T-helper 9 cell (primary cell): Measurements from ENCODE around the gene CCNY.
A peak's percentile ranks its signal among the peaks of the same experiment; 100 is the strongest.
"Not testable (repeated sequence)": the region's sequence is repeated elsewhere in the genome, so short reads cannot be mapped to it uniquely, and the experiment has no call there.

Experiments
- DNase-seq: peaks from one replicate; pipeline ENCODE4 v3.0.0-alpha.2; 2020

The CCNY gene

DNA sequence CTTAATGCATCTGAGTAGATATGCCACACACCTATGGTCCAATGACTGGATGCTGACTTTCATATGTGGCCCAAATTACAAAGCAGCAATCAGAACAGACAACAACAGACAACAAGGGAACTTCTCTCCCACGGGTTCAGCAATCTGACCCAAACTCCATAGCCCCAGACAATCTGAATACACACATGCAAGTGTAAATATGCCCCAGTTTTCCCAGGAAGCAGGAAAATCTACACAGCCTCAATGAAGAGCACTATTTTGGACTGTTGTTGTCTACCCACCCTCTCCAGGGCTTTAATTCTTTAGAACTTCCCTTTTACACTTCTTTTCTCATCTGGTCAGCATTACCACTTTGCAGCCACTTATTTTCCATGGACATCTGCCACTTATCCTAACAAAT lies 2.0 kb upstream of the CCNY start:
- DNase-seq = no peak

DNA sequence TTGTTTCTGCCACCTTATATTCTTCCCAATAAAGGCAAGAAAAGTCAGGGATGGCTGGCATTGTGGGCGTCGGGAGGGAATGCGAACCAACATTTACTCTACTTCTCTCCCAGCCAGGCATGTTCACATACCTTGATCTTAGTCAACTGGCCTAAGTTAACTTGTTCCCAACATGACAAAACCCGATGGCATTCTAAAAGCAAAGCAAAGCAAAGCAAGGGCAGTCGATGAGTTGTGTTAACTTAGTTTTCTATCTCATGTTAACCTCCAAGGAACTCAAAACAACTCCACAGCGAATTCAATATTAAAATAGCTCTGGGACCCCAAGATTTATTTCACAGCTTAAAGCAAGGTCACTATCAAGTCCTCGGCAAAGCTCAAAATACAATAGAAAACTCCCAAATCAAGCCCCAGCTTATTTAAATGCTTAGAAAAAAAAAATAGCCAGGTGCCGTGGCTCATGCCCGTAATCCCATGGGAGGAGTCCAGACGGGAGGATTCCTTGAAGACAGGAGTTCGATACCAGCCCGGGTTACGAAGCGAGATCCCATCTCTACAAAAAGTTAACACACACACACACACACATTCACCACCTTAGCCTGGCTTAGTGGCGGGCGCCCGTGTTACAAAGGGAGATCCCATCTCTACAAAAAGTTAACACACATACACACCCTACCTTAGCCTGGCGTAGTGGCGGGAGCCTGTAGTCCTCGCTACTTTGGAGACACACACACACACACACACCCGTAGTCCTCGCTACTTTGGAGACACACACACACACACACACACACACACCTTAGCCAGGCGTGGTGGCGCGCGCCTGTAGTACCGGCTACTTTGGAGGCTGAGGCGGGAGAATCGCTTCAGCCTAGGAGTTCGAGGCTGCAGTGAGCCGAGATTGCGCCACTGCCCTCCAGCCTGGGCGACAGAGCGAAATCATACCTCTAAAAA lies 901 bp upstream of the CCNY start:
- DNase-seq = peak; percentile 7

DNA sequence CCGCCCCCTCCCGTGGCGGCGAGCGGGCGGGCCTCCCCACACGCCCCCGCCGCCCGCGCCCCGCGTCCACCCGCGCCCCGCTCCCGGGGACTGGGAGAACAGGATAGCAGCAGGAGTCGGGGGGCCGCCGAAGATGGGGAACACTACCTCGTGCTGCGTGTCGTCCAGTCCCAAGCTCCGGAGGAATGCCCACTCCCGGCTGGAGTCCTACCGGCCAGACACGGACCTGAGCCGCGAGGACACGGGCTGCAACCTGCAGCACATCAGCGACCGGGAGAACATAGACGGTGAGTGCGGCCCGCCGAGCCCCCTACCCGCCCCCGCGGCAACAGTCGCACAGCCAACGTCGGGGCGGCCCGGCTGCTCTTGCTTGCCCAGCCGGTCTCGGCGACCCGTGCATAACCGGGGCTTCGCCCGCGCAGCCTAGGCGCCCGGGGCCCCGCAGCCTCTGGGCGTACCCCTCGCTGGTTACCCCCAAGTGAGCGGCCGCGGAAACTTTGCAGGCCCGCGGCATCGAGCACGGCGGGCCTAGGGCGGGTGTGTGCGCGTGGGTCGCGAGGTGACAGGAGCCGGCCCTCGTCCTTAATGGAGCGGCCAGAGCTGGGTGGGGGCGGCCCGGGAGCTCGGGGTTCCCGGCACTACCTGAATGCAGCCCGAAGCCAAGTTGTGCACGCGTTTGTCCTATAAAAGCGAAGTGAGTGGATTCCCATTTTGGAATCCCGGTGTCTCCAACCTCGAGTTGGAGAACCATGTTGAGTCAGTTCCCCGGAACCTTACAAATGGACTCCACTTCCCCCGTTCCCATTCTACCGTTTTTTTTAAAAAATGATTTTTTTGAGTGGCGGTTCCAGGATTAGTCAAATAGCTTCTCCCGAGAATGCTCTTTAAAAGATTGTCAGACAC lies 863 bp downstream of the CCNY start:
- DNase-seq = peak; percentile 24

DNA sequence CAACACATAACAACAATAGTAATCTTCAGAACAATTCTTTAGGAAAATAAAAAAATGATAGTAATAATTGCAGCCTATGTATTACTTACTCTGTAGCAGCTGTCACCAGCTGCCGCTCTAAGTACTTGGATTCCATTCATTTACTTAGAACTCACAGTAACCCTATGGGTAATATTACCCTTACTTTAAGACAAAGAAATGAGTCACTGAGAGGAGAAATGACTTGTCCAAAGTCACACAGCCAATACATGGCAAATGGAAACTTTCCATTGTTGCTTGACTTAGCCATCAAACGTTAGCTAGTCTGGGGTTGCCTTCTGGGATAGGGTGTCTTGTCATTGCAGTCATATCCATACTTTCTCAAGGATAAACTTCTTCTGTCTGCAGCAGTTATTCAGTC lies 3.6 kb downstream of the CCNY start:
- DNase-seq = no peak

DNA sequence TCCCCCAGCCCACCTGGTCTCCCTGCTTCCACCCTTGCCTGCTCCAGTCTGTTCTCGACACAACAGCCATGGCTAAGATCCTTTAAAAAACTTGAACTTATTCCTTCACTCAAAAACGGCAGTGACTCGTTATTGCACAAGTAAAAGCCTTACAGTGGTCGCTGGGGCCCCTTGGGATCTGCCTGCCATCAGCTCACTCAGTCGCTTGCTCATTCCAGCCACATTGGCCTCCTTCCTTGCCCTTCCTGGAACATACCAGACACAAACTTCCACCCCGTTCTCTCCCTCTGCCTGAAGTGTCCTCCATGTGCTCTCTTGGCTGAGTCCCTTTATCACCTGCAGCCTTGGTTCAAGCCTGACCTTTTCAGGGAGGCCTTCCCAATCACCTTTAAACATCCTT lies 4.7 kb downstream of the CCNY start:
- no peak for DNase-seq

DNA sequence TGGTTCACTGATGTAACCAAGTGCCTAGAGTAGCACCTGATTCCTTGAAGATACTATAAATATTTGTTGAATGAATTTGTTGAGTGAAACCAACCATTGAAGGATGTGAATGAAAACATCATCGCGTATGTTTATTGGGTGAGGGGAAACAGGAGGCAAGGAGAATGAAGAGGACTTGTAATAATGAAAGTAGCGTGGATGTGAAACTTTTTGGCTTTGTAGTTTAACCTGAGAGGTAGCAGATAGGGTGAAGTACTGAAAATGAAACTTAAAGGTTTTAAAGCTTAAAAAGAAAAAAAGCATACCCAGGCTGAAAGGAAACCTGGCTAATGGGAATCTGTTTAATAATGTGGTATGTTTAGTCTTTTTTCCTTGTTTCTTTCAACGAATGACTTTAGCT lies 5.2 kb downstream of the CCNY start:
- DNase-seq = no peak

DNA sequence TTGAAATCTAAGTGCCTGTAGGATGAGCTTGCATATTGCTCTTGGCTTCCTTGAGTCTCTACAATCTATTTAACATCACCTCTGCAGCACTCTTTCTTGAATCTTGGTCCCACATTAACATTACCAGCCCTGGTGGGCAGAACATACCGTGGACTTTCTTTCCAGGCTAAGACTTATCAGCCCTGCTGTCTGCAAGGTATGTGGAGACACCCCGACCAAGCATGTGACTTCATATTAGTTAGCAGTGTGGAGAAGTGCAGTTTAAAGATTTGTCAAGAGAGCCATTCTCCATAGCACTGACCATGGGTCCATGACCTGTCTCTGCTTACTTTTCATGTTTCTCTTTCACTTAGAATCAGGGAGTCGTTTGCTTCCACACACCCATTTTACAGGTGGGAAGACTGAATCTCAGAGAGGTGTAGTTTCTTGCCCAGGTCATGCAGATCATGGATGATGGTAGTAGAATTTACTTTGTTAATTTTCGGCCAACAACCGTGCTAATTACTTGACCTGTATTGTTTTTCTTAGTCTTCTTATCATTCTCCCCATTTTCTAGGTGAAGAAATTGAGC lies 6.0 kb downstream of the CCNY start:
- no peak for DNase-seq

DNA sequence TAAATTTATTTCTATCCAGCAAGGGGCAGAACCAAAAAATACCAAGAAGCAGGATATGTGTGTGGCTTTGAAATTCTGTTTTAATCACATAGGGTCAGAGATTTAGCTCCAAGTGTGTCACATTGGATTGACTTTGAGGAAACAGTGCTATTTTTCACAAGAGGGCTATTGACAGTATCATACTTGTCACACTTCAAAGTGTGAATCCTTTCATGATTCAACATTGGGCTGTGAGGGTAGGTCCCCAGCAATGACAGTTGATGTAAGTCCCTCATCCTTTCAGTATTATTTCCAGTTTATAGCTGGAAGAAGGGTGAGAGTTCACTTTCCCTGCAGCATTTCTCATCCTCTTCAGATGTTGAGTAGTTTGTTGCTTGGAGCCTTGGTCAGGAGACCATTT lies 7.4 kb downstream of the CCNY start:
- no peak for DNase-seq

DNA sequence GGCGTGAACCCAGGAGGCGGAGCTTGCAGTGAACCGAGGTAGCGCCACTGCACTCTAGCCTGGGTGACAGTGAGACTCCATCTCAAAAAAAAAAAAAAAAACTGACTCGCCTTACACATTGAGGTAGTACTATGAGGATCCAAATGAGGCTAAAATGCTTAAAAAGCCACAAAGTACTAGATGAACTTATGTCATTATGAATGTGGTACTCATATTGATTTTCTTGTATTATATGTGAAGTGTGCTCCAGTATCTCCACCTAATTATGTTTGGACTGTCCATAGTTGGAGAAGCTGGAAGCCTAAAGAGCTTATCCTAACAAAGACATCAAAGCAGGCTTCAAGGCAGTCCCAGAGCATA lies 9.1 kb downstream of the CCNY start:
- no peak for DNase-seq

DNA sequence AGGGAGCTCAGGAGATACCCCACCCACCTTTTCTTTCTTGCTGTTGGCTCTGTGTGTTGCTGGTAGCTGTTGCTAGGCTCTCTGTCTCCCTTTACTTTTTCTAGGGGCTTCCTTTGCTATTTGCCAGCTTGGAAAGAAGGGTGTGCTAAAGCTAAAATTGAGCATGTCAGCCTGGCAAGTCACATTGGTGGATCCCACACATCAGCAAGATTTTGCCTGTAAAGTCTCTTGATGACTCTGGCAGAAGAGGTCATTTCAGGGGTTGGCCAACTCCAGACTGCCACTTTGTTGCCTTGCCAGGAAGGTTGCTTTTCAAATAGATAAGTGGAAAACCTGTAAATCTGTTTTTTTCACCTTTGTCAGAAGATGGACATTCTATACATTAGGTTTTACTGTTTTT lies 9.9 kb downstream of the CCNY start:
- no peak for DNase-seq

DNA sequence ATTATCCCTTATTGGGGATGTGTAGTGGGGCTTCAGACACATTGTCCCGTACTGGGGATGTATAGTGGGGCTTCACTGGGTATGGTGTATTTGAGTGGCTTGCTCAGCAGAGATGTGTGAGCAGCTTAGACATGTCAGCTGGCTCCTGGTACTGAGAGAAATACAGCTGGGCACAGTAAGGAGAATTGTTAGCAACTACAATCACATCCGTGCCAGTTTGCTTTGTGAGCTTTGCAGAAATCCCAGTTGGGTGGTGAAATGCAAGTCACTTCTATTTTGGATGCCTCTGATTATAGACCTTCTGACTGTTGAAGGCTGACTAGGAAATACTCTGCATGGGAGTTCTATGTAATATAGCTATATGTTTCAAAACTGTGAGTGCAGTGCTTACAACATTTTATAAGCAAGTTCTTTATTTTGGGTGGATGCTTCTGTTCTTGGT lies 10.8 kb downstream of the CCNY start:
- no peak for DNase-seq

DNA sequence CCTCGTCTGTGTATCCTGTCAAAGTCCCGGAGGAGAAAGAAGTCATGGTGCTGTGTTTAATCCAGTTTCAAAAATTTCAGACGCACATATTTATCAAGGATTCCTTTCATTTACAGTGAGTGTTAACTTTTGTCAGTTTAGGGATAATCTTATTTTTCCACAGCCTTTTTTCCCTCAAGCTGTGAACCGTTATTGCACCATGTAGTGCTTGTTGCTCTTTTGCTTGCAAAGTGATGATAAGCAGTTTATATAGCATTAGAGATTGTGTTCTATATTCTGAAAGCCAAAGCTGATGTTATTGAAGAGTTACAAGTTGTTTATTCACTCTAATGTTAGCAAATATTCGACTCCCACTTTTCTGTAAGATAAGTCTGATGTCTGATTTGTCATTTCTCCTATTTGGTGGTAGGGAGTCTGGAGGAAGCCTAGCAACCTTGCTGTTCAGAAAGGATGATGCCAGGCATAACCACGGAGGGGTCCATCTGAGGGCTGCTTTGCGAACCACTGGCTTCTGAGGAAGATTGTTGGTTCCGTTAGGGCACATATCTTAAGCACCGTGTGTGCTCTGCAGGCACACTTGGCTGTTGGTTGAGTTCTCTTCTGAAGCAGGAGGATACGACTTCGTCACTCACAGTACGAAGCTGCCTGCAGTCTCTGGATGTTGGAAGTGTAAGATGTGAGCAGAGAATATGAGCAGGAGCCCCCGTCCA lies 11.7 kb downstream of the CCNY start:
- DNase-seq = no peak

DNA sequence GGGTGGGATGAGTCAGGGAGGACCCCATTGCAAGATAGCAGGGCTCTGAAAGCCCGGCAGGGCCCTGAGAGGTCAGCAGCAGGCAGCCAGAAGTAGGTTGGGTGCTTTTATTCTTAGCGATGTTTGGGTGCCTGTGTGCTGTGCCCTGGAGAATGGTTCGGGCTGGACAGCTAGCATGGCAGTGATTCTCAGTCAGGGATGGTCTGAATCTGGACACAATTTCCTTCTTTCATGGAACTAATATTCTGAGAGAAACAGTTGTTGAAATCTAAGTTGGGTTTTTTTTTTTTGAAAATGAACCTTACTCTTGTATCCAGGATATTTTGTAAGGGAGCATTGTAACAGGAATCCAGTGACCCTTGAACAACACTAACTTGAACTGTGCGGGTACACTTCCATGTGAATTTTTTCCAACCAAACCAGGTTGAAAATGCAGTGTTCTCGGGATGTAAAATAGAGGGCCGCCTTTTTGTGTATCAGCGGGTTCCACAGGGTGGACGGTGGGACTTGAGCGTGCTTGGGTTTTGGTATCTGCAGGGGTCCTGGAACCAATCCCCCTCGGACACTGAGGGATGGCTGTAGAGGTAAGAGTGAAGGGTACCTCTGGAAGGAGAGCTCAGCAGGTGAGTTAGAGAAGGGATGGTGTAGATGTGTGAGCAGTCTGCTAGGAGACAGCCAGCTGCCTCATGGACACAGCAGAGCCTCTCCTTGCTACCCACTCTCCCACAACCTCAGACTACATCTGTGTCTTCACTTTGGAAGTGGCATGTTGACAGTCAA lies 12.5 kb downstream of the CCNY start:
- no peak for DNase-seq

DNA sequence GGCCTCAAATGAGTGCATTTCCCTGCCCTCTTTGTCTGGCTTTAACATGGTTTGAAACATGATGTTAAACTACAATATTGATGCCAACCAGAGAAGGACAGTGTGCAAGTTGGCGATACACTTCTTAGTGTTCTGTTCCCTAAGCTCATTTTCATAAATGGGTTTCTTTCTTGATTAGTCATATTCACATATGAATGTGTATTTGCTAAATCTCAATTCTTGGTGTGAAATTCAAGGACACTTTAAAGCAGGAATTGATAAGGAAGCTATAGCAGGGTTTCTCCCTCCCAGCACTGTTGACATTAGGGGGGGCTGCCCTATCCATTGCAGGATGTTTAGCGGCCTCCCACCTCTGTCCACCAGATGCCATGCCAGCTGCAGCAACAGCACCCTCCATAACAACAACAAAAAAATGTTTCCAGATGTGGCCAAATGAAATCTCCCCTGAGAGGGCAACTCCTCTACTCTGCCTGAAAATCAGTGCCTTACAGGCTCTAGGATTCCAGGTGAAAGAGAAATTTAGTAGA lies 13.1 kb downstream of the CCNY start:
- DNase-seq = no peak

DNA sequence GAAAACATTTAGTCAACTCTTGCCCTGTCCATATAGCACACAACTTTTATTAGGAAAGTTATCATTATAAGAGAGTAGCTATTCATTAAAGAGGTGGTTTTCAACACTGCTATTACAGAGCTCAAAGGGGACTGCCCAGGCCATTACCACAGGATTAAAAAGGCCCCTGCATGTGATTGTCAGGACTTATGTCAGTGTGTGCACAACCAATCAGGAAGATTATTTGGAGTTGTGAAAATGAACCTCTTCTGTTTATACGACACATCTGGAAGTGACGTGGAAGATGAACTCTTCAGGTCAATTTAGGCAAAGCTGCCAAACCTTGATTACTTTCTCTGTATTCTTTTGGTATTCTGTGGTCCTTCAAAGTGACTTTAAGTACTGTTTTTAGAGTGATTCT lies 14.7 kb downstream of the CCNY start:
- DNase-seq = no peak

DNA sequence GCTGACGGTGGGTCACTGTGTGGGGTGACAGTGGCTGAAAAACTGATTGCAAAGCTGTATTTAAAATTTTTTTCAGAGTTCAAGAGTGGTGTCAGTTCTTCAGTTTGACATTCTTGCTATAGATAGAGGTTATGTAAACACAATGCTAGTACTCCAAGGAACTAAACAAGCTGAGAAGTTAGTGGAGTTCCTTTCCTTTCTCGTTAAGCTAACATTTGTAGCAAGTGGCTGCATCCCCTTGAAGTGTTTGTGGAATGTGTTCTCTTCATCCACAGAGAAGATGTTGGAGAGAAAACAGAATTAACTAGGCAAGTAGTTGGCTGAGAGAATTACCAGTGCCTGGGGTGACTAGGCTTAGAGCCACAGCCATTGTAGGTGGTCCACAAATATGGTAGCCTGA lies 15.8 kb downstream of the CCNY start:
- no peak for DNase-seq

DNA sequence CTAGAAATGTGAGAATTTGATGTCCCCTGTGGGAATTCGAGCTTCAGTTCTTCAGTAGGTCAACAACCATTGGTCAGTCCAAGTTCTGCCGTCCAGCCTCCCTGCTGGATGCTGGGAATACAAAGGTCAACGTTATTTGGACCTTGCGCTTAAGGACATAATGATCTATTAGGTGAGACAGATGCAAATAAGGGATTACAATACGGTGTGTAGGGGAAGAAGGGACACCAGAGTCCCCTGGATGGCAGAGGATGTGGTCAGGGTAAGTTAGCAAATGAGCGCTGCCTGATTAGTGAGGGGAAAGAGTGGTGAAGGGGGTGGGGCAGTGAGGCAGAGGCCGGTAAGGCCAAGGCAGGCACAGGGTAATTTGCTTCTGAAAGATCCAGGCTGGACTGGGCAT lies 16.2 kb downstream of the CCNY start:
- DNase-seq = no peak

DNA sequence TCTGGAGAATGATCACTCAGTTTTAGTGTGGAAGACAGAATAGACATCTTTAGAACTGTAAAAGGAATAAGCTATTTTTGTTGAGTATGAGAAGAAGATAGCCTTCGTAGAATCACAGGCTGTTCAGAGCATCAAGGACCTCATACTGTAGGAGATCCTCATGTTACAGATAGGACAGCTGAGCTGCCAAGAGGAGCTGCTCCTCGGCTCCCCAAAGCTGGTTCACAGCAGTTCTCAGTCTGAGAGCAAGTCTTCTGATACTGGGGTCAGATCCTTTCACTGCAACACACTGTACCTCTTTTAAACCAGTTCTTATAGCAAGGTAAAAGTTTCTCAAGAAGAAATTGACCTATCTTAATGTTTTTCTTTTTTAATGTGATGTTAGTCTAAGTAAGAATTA lies 17.1 kb downstream of the CCNY start:
- no peak for DNase-seq

DNA sequence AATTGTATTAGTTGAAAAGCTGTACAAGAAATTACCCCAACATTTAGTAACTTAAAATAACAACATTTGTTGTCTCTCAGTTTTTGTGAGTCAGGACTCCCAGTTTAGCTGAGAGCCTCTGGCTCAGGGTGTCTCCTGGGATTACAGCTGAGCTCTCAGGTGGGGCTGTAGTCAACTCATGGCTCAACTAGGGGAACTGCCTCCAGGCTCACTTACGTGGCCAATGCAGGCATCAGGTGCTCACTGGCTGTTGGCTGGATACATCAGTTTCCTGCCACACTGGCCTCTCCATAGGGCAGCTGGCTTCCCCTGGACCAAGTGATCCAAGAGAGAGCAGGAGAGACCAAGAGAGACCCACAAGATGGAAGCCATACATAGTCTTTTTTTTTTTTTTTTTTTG lies 17.5 kb downstream of the CCNY start:
- DNase-seq = no peak

DNA sequence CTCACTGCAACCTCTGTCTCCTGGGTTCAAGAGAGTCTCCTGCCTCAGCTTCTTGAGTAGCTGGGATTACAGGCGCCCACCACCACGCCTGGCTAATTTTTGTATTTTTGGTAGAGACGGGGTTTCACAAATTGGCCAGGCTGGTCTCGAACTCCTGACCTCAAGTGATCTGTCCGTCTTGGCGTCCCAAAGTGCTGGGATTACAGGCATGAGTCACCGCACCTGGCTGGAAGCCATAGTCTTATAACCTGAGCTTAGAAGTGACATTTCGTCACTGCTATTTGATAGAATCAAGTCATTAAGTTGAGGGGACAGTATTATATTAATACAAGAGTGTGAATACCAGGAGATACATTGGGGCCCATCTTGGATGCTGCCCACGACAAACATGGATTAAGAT lies 17.9 kb downstream of the CCNY start:
- not testable (repeated sequence) for DNase-seq

DNA sequence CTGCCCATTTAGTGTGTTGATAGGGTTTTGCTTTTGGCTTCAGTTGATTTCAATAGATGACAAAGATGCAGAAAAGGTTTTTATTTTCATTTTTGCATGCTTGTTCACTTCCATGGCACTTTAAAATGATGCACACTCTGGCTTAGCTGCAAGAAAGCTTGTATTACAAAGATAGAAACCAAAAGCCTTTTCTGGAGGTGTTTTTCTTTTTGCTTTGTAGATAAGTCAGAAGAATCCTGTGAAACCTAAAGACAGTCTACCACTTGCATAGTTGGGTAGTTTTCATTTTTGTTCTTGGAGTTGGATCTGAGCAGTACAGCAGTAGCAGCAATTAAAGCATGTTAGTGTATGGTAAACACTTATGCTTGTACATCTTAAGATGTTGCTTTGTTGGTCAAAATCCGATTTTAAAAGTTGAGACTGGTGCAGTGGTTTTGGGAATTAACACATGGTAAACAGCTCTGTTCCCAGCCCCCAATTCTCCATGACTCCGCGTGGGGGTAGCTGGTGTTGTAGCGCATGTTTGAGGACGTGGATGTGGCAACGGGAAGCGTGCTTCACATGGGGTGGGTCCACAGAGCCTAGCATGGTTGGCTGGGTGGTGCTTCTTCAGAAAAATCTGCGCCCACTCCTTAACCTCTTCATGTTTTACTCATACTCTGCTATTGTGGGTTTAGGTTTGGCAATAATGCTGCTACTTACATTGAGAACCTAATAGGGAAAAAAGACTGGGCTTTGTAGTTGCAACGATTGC lies 19.8 kb downstream of the CCNY start:
- no peak for DNase-seq
